GM12864 (cell line): ENCODE results near the gene ADAM22.

ENCODE experiments used
- DNase-seq: peaks from one replicate; pipeline ENCODE4 v3.0.0-alpha.2; 2011; ENCODE audit warnings: low read depth
- H3K4me3 ChIP-seq: 2 replicates; pipeline ENCODE4 v1.5.1; 2011; ENCODE audit warnings: mild to moderate bottlenecking, low read depth, low read length, control low read depth
- CTCF ChIP-seq: IDR thresholded peaks from 2 replicates; pipeline ENCODE4 v1.5.1; 2011; ENCODE audit warnings: low read depth, mild to moderate bottlenecking, moderate library complexity, low read length, control low read depth, inconsistent platforms; ENCODE audit errors: missing control alignments

Gene ADAM22

DNA sequence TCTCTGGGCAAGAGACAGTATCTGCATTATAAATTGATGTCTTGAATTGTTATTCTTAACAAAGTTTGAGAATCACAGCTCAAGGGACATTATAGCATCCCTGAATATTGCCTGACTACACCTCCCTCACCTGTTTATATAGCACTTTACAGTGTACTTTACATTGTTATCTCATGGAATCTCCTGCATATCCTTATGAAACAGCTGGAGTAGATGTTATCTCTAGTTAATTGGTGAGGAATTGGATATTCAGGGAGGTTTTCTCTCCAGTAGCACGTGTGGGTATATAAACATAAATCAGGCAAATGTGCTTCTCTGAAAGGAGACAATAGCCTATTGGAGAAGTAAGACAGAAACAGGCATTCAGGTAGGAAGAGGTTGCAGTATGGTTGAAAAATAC lies 168.6 kb downstream of the ADAM22 start:
- H3K4me3 ChIP-seq: no peak overlapping the region
- DNase-seq: no peak
- TF ChIP-seq CTCF: no peak

DNA sequence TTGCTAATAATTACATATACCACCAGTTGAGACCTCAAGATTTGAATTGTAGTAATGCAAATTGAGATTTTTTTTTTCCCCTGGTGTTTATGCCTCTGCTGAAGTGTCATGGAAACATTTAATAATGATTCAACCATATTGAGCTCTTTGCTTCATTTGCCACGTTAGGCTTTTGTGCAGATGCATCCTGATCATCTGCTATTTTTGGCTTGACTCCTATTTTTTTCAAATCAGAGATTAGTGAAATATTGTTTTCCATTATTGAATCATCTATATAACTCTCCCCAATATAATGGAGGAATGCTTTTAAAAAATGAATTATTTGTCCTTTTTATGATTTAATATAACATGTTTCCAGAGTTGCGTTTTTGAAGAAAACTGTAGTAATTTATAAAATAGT lies 170.7 kb downstream of the ADAM22 start:
- no peak for DNase-seq
- no peak overlapping the region for H3K4me3 ChIP-seq
- TF ChIP-seq CTCF: no peak

DNA sequence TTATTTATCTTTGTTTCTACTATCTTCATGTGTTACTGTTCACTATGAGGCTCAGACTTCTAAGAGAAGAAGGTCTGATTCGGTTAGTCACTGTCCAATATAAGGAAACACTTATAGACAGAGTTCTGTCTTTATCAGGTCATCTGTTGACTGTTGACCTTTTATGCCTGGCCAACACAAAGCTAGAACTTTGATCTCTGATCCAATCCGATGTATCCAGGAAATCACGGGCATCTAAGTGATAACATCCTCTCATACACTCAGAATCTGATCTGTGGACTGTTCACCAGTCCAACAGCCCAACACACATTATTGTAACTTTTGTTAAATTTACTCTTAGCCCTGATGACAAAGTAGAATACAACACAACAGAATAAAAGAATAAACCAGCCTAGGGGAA lies 171.2 kb downstream of the ADAM22 start:
- H3K4me3 ChIP-seq: no peak overlapping the region
- no peak for TF ChIP-seq CTCF

GRCh38 chr7:88106434-88106833 lies 172.4 kb downstream of the ADAM22 start:
- DNase-seq: no peak
- H3K4me3 ChIP-seq: no peak overlapping the region
- TF ChIP-seq CTCF: no peak

More for the DNA sequence above, 171.2 kb downstream of the ADAM22 start:
- DNase-seq: no peak

- no peak overlapping the region for H3K4me3 ChIP-seq
- no peak for TF ChIP-seq CTCF
- no peak for DNase-seq
Measured at GRCh38 chr7:88109612-88110011, 175.6 kb downstream of the ADAM22 start.

- TF ChIP-seq CTCF: peak; percentile 51
Measured at GRCh38 chr7:88111140-88111743, 177.2 kb downstream of the ADAM22 start.

DNA sequence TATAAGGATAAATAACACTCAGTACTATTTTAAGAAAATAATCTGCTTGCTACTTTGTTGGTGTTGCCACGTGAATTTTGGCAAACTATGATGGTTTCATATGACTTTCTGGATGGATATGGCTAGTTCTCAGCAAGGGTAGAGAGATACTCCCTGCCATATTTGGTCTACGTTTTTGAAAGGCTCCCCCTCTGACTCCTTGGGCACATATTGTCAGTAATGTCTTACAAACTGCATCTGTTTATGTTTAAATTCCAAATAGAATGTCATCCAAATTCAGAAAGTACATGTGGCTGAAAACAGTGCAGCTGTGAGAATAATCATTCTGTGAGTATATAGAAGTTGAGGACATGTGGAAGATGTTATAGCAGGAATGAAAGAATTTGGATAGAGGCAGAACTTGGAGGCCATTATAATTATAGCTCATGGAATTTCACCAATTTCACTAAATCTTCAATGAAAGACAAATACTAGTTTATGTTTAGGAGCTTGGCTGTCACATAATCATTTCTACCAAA lies 178.0 kb downstream of the ADAM22 start:
- no peak for DNase-seq
- no peak overlapping the region for H3K4me3 ChIP-seq
- no peak for TF ChIP-seq CTCF

More at GRCh38 chr7:88111140-88111743, 177.2 kb downstream of the ADAM22 start:
- no peak overlapping the region for H3K4me3 ChIP-seq
- peak; percentile 37 for DNase-seq
